Amygdala (tissue), 56 donors: ENCODE data around the gene IRAK2.
"Not testable (repeated sequence)": the region's sequence is repeated elsewhere in the genome, so short reads cannot be mapped to it uniquely, and the experiment has no call there.

Experiments
- DNase-seq, 56 donors: peaks; one replicate each; lab custom pipeline; 2025; lab: John Stamatoyannopoulos, UW

Gene IRAK2

DNA sequence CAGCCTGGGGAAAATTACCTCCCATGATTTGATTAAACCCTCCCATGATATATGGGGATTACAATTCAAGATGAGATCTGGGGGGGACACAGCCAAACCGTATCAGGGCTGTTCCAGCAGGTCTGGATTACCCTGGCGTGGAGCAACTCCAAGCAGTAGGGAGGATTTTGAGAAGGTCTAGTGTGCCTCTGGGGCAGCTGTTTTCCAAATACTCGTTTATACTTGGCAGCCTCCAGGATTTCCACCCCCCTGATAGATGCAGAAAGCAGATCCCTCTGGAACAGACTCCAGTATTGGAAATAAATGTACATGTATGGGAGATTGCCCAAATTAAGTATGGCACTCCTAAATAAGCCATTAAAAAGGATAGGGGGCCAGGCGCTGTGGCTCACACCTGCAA, 7.7 kb upstream of the IRAK2 start:
- no peak for DNase-seq

DNA sequence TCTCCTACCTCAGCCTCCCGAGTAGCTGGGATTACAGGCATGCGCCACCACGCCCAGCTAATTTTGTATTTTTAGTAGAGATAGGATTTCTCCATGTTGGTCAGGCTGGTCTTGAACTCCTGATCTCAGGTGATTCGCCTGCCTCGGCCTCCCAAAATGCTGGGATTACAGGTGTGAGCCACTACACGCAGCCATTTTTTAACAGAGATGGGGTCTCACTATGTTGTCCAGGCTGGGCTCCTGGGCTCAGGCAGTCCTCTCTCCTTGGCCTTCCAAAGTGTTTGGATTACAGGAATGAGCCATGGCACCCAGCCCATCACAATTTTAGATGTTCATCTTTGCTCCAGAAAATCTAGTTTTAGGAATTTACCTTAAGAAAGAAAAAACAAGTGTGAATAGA, 6.2 kb upstream of the IRAK2 start:
- DNase-seq, result not testable (repeated sequence)

DNA sequence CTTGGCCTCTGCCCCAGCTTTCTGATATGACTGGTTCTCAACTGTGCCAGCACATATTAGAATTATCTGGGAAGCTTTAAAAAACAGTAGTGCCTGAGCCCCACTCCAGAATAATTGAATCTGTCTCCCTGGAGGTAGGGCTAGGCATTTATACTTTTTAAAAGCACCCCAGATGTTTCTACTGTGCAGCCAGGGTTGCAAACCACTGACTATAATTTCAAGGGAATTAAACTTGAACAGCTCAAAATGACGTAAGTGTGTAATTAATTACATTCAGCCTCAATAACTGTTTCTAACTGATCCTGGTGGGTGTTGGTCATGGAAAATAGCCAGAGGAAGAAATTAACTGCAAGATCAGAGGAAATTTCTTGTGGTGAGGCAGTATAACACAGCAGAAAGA, 4.4 kb upstream of the IRAK2 start:
- DNase-seq, result no peak

DNA sequence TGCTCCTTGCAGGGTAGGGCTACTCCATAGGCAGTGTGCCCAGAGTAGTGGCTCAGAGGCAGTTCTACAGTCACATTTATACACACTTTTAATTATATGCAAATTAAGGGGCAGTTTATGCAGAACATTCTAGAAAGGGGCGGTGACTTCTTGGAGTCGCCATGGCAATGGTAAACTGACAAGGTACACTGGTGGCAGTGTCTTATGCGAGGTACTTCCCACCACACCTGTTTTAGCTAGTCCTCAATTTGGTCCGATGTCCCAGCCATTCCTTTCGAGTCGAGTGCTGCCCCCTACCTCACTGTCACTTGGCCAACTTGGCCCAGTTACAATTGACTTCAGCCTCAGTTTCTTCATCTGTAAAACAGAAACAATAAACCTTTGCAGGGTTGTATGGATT, 3.8 kb upstream of the IRAK2 start:
- peak in 1 of 56 donors; percentile 23 for DNase-seq

DNA sequence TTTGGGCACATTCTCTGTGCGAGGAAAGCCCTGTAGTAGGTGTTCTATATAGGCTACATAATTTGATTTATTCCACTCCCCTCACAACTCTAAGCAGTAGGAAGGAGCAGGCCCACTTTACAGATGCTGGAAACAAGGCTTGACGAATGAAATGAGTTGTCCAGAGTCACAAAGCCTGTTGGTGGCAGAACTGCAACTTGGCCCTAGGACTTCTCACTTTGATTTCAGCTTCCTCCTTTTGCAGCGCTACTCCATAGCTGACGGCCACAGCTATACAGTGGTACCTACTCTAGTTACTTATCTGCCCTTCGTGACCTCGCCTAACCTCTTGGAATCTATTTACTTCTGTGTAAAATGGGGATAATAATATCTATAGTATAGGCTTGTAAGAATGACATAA, 2.5 kb upstream of the IRAK2 start:
- no peak for DNase-seq

DNA sequence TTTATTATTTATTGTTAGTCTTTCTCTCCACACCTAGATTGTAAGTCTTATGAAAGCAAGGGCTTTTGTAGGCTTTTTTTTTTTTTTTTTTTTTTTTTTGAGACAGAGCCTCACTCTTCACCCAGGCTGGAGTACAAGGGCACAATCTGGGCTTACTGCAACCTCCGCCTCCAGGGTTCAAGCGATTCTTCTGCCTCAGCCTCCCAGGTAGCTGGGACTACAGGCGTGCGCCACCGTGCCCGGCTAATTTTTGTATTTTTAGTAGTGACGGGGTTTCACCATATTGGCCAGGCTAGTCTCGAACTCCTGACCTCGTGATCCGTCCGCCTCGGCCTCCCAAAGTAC, 546 bp upstream of the IRAK2 start:
- not testable (repeated sequence) for DNase-seq

DNA sequence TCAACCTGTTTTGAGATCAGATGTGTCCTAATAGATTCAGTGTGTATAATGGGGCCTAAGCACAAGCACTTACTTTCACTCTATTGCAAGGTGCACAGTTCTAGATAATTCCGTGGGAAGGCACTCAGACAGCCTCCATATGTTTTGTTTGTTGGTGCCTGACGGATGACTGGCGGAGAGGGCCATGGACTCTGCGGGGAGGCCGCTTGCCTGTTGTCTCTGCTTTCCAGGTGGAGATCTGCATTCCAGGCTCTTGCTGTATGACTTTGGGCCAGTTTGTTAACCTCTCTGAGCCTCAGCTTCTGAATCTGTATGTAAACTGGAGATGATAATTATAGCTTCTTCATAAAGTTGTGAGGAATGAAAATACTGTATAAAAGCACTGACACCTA, 1.5 kb downstream of the IRAK2 start:
- no peak for DNase-seq

DNA sequence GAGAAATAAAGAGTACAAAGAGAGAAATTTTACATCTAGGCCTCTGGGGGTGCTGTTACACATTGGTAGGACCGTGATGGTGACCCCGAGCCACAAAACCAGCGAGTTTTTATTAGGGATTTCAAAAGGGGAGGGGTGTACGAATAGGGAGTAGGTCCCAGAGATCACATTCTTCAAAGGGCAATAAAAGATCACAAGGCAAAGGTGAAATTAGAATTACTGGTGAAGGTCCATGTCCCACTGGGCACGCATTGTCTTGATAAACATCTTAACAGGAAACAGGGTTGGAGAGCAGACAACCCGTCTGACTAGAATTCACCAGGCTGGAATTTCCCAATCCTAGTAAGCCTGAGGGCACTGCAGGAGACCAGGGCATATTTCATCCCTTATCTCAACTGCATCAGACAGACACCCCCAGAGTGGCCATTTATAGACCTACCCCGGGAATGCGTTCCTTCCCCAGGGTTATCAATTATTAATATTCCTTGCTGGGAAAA, 4.3 kb downstream of the IRAK2 start:
- DNase-seq, result no peak

DNA sequence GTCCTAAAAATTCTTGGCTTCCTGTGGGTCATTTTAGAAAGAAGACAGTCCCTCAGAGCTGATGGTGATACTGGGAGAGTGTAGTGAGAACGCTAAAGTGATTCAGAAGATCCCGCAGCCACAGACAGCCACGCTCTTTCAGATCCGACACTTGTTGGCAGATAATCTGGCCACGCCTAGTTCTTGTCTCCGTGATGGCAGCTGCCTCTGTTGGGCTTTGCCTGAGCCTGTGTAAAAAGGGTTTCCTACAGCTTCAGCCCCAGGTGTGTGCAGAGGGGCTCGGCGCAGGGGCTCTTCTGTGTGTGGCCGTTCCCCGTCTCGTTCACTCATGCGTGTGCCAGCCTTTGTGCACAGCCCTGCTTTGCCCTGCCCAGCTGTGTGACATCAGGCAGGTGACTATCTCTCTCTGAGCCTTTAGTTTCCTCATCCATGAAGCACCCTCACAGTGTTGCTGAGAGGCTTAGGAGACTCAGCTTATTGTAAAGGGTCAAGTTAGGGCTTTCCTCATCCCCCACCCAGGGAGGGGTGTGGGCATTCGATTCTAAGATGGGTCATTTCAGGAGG, 6.3 kb downstream of the IRAK2 start:
- DNase-seq, result no peak

DNA sequence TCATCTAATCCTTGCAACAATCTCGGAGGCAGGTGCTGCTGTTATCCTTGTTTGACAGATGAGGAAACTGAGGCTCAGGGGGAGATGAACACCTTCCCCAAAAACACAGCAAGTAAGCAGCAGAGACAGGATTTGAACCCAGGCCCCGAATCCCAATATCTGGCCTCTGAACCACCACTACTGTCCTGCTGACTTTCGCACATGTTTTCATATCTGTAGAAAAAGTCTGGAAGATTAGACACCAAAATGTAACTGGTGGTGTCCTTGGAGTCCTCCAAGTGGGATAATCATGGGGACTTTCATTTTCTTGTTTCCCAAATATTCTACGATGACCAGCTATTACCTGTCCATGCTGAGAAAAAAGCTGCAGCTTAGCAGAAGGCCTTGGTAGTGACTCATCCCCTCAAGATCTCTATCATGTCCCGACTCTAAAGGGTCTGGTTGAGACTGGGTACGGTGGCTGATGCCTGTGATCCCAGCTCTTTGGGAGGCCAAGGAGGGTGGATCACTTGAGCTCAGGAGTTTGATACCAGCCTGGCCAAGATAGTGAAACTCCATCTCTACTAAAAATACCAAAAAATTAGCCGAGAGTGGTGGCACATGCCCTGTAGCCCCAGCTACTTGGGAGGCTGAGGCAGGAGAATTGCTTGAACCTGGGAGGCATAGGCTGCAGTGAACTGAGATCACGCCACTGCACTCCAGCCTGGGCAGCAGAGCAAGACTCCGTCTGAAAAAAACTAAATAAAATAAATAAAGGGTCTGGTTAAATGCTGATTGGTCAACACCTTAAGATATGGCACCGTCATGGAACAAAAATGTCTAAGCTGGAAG, 8.6 kb downstream of the IRAK2 start:
- DNase-seq, result no peak

DNA sequence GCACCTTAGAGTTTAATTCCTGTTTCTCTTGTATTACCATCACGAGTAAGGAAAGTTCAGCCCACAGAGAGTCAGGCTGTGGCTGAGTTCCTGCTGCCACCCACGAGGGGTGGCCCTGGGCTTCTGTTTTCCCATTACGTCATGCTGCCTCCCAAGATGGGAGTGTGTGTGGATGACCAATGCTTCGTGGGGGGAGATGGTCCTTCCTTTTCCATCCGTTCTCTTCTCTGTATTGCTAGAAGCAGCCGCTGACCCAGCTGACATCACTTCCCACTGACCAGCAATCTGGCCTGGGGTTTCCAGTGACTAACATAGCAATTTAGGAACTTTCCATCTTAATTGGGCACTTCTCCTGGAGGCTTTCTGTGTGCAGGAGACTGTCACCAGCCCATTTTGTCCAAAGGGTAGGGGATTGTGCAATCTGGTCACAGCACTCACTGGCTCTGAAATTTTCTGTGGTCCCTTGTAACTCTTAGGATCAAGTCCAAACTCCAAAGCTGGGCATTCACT, 9.3 kb downstream of the IRAK2 start:
- DNase-seq, result peak in 35 of 56 donors; percentile 24 to 80 (median 52)

DNA sequence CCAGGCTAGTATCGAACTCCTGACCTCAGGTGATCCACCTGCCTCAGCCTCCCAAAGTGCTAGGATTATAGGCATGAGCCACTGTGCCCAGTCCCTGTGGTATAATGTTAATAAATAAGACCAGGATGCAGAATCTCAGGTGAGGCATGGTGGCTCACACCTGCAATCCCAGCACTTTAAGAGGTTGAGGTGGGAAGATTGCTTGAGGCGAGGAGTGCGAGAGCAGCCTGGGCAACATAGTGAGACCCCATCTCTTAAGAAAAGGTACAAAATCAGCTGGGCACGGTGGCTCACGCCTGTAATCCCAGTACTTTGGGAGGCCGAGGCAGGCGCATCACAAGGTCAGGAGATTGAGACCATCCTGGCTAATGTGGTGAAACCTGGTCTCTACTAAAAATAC, 10.6 kb downstream of the IRAK2 start:
- DNase-seq, result not testable (repeated sequence)

DNA sequence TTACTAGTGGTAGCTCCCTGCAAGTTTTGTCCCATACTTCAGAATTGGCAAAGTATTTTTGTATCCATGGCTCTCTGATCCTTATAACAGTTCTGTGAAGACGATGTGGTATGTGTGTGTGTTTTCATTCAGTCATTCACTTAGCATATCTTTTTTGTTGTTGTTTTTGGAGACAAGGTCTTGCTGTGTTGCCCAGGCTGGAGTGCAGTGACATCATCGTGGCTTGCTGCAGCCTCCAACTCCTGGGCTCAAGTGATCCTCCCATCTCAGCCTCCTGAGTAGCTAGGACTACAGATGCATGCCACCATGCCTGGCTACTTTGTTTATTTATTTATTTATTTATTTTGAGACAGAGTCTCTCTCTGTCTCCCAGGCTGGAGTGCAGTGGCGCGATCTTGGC, 11.4 kb downstream of the IRAK2 start:
- DNase-seq, result not testable (repeated sequence)

DNA sequence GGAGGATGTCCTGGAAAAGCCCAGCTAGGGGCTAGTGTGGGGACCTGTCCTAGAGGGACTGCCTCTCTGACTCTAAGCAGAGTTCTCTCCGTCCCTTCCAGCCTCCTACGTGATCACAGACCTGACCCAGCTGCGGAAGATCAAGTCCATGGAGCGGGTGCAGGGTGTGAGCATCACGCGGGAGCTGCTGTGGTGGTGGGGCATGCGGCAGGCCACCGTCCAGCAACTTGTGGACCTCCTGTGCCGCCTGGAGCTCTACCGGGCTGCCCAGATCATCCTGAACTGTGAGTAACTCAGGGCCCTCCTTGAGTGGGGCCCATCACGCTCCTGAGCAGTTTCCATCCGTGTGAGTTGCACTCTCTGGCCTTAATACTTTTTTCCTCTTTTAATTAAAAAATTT, 13.0 kb downstream of the IRAK2 start:
- DNase-seq, result no peak

DNA sequence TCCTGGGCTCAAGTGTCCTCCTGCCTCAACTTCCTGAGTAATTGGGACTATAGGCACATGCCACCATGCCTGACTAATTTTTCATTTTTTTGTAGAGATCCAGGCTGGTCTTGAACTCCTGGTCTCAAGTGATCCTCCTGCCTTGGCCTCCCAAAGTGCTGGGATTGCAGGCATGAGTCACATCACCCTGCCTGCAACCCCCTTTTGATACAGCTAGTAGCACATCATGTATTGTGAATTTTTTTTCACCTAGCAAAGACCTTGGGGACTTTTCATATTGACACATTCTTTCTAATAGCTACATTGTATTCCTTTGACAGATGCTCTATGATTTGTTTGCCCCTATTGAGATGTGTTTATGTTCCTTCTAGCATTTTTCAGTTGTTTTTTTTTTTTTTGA, 14.2 kb downstream of the IRAK2 start:
- no peak for DNase-seq

DNA sequence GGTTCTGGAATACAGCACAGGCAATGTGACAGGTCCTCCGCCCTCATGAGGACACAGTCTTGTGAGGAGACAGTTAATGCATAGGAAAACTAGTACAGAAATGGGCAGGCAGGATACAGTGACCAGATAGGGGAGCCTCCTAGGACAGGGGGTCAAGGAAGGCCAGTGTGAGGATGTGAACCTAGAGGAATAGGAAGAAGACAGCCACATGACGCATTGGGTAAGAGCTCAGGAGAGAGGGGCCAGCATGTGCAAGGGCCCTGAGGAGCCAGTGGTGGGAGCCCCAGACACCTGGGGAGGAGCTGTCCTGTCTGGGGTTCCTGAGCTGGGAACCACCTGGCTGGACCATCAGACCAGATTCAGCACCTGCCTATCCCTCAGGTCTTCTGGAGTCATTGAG, 15.6 kb downstream of the IRAK2 start:
- DNase-seq, result no peak

DNA sequence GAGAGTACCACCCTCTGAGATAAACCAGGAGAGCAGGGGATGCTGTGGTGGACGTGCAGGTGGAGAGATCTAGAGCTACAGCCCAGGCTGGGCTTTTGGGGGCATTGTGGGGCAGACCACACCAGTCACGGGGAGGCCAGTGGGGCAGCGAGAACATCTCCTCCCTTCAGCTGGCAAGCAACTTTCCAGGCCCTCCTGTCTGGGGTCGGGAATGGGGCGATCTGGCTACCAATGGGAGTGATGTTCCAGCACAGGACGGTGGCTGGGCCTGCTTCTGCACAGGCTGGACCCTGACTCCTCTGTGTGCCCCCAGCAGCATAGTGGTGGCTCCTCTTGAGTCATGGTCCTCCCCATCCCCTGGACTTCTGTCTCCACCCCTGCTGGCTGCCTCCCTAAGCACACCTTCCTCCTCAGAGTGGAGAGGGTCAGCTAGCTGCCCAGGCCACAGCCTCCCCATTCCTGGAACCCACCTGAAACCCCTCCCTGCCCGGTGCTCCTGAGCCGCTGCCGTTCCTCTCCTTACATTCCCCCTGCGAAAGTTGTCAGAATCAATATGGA, 16.1 kb downstream of the IRAK2 start:
- DNase-seq, result no peak

DNA sequence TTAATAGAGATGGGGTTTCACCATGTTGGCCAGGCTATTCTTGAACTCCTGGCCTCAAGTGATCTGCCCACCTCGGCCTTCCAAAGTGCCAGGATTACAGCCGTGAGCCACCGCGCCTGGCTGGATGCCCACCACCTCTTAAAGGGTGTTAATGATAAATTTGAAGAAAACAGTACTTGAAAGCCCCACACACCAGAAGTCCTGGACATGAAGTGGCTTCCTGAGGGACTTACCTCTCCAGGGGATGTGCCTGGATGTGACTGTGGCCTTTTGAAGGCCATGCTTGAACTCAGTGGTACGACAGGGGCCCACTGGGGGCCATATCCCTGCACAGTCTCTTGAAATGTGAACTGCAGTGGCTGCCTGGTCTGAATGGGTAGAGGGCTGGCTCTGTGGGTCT, 18.2 kb downstream of the IRAK2 start:
- DNase-seq, result no peak

DNA sequence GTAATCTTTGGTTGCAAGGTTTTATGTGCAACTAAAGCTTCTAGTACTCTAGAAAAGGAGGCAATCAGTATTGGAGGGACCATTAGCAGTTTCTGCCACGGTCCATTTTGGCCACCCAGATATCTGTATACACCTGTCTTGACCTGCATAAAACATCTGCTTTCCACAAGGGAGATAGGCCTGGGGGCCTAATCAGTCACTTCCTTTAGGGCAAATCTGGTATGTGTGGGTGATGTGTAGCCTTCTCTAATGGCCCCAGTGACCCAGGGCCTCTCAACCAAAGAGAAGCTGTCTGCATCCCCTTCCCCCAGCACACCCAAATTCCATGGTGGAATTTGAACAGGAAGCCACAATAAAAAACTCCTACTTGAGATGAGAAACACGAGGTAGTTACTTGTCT, 19.5 kb downstream of the IRAK2 start:
- no peak for DNase-seq

DNA sequence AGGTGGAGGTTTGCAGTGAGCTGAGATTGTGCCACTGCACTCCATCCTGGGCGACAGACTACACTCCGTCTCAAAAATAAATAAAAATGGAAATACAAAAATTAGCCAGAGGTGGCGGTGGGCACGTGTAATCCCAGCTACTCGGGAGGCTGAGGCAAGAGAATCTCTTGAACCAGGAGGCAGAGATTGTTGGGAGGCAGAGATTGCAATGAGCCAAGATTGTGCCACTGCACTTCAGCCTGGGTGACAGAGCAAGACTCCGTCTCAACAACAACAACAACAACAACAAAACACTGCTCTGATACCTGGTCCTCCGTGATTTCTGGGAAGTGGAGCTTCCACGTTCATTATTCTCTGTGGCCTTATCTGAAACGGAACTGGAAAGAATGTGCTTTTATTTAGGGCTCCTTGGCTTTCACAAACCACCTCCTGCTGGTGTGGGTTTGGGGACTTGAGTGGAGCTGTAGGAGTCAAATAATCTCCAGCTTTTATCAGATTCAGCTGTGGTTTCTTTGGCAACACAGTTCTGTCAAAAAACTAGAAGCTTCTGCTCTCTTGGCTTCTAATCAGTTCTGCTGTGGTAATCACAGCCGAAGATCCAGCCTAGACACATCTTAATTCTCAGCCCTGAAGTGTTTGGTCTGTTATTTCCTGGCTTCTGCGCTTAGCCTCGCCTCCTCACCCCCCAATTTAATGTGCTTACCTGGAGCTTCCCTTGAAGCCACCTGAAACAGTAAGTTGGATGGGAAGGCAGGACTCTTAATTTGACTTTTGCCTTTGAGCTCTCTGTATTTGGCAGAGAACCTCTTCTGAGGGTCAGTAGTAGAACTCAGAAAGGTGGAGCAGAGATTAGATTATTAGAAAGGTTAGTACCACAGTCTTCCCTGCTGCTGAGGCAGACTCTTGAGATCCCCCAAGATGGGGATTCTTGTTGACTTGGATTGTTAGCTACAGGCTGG, 21.4 kb downstream of the IRAK2 start:
- DNase-seq, result peak in 1 of 56 donors; percentile 27
